GM12874 (cell line): ENCODE results near the gene PSEN1.

Source experiments
- TF ChIP-seq, protein P1 (sequence below): IDR thresholded peaks from 2 replicates; pipeline ENCODE4 v1.5.1; 2011; ENCODE audit warnings: low read depth, mild to moderate bottlenecking, control low read depth, low read length, moderate library complexity; ENCODE audit not compliant: insufficient read depth

Gene PSEN1

DNA sequence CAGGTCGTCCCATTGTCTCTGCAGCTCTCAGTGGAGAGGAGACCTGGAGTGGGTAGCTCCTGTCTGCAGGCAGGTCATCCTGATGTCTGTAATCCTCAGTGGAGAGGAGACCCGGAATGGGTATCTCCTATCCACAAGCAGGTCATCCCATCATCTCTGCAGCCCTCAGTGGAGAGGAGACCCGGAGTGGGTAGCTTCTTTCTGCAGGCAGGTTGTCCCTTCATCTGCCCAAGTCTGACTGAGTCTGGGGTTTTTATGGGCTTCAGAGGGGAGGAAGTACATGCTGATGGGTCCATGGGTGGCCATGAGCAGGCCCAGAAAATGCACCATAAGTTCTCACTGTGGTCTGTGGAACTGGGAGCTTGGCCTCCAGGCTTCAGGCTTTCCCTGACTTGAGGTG is 72.1 kb downstream of the PSEN1 start:
- TF ChIP-seq, protein P1, sequence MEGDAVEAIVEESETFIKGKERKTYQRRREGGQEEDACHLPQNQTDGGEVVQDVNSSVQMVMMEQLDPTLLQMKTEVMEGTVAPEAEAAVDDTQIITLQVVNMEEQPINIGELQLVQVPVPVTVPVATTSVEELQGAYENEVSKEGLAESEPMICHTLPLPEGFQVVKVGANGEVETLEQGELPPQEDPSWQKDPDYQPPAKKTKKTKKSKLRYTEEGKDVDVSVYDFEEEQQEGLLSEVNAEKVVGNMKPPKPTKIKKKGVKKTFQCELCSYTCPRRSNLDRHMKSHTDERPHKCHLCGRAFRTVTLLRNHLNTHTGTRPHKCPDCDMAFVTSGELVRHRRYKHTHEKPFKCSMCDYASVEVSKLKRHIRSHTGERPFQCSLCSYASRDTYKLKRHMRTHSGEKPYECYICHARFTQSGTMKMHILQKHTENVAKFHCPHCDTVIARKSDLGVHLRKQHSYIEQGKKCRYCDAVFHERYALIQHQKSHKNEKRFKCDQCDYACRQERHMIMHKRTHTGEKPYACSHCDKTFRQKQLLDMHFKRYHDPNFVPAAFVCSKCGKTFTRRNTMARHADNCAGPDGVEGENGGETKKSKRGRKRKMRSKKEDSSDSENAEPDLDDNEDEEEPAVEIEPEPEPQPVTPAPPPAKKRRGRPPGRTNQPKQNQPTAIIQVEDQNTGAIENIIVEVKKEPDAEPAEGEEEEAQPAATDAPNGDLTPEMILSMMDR, result no peak

DNA sequence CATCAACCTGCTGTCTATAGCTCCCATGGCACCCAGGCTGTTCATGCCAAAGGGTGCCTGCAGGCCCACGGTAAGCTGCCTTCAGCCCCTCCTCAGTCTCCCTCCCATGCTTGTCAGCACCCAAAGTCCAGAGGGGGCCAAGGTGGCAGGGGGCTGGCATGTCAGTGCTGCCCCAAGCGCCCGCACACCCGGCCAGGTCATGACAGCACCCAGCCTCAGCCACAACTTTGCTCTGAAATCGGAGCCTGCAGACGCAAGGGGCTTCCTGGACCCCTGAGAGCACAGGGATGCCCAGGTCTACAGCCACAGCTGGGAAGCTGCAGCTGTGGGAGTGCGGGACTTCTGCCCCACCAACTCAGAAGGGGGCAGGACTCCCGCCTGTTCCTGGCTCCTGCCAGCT is 72.5 kb downstream of the PSEN1 start:
- TF ChIP-seq, protein P1, result no peak

DNA sequence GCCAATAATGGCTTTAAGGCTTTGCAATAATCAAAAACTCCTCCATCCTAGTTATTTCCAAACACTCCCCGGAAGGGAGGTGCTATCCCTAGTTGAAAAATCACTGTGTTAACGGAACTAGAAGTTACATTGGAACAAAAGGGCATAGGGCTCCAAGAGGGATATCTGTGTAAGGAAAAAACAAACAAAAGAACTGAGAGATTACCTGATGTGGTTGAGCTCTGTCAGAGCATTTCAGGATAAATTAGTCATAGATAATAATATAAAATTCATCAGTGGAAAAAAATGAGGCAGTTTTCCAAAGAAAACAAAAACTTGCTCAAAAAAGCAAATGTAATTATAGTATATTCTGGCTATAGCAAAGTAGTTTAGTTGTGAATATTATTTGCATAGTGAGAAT is 73.6 kb downstream of the PSEN1 start:
- TF ChIP-seq, protein P1, result no peak

DNA sequence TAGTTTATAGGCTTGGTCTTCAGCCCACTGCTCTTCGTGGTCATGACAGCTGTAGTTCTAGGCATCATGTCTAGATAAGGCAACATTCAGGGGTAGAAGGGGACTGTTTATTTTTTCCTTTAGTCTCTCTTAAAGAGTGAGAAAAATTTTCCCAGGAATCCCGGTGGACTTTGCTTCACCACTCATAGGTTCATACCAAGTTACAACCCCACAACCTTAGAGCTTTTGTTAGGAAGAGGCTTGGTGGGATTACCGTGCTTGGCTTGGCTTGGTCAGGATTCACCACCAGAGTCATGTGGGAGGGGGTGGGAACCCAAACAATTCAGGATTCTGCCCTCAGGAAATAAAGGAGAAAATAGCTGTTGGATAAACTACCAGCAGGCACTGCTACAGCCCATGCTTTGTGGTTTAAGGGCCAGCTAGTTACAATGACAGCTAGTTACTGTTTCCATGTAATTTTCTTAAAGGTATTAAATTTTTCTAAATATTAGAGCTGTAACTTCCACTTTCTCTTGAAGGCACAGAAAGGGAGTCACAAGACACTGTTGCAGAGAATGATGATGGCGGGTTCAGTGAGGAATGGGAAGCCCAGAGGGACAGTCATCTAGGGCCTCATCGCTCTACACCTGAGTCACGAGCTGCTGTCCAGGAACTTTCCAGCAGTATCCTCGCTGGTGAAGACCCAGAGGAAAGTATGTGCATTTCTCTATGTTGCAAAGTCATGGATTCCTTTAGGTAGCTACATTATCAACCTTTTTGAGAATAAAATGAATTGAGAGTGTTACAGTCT is 75.1 kb downstream of the PSEN1 start:
- TF ChIP-seq, protein P1, result no peak

DNA sequence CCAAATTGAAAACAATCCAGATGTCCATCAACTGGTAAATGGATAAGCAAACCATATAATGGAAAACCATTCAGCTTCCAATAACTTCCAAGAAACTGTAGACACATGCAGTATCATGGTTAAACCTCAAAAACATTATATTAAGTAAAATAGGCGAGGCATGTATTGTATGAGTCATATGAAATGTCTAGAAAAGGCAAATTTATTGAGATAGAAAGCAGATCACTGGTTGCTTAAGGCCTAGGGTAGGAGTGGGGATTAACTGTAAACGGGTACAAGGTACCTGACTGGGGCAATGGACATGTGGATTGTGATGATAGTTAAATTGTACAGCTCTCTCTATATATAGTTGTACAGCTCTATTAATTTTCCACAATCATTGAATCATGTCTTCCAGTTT is 79.7 kb downstream of the PSEN1 start:
- TF ChIP-seq, protein P1, result no peak

DNA sequence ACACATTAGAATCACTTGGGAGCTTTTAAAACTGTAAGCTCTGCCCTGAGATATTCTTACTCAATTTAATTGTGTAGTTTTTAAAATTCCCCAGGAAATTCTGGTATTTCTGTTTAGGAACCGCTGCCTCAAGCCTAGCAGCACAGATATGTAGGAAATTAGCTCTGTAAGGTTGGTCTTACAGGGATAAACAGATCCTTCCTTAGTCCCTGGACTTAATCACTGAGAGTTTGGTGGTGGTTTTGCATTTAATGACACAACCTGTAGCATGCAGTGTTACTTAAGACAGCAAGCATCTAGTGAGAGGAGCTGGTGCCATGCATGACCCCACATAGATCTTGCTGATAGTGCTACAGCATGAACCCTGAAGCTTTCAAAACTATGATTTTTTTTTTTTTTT is 81.1 kb downstream of the PSEN1 start:
- TF ChIP-seq, protein P1, result no peak

DNA sequence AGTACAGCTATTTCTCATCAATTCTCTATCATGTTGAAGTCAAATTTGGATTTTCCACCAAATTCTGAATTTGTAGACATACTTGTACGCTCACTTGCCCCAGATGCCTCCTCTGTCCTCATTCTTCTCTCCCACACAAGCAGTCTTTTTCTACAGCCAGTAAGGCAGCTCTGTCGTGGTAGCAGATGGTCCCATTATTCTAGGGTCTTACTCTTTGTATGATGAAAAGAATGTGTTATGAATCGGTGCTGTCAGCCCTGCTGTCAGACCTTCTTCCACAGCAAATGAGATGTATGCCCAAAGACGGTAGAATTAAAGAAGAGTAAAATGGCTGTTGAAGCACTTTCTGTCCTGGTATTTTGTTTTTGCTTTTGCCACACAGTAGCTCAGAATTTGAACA is 83.8 kb downstream of the PSEN1 start:
- TF ChIP-seq, protein P1, result no peak
